H9 (cell line): ENCODE data around the gene DNM2. TPM values are rescaled to one million over a fixed set of nuclear protein-coding genes. Genes with fewer than 3 reads are reported as not detected.
A peak's percentile ranks its signal among the peaks of the same experiment; 100 is the strongest.
"Not testable (repeated sequence)": the region's sequence is repeated elsewhere in the genome, so short reads cannot be mapped to it uniquely, and the experiment has no call there.

Experiments used
- DNase-seq: peaks from one replicate; pipeline ENCODE4 v3.0.0-alpha.2; 2017
- H2AFZ ChIP-seq: one replicate; pipeline ENCODE4 v1.6.1; 2013; ENCODE audit warnings: mild to moderate bottlenecking, low read length, control low read depth, moderate library complexity
- H2AK5ac ChIP-seq: 2 replicates; pipeline ENCODE4 v1.6.1; 2013; ENCODE audit warnings: low read length, control low read depth, mixed read lengths; ENCODE audit not compliant: insufficient read length
- H2BK120ac ChIP-seq: one replicate; pipeline ENCODE4 v1.6.1; 2013; ENCODE audit warnings: low read depth, mild to moderate bottlenecking, low read length, control low read depth, inconsistent platforms; ENCODE audit not compliant: poor library complexity, severe bottlenecking
- H2BK12ac ChIP-seq: 2 replicates; pipeline ENCODE4 v1.6.1; 2013; ENCODE audit warnings: low read length, control low read depth, mixed read lengths, low read depth; ENCODE audit not compliant: insufficient read length
- H2BK15ac ChIP-seq: 2 replicates; pipeline ENCODE4 v1.6.1; 2013; ENCODE audit warnings: low read depth, low read length, control low read depth
- H2BK20ac ChIP-seq: one replicate; pipeline ENCODE4 v1.6.1; 2013; ENCODE audit warnings: low read depth, mild to moderate bottlenecking, low read length, control low read depth, inconsistent platforms; ENCODE audit not compliant: poor library complexity, severe bottlenecking
- H2BK5ac ChIP-seq: 2 replicates; pipeline ENCODE4 v1.6.1; 2013; ENCODE audit warnings: low read length, control low read depth, mixed read lengths; ENCODE audit not compliant: insufficient read length
- H3K14ac ChIP-seq: 2 replicates; pipeline ENCODE4 v1.6.1; 2013; ENCODE audit warnings: low read length, control low read depth; ENCODE audit not compliant: insufficient read depth
- H3K18ac ChIP-seq: 2 replicates; pipeline ENCODE4 v1.6.1; 2013; ENCODE audit warnings: low read depth, mild to moderate bottlenecking, mixed read lengths, low read length, control low read depth; ENCODE audit not compliant: insufficient read length
- H3K23ac ChIP-seq: 2 replicates; pipeline ENCODE4 v1.6.1; 2013; ENCODE audit warnings: low read length, control low read depth, mixed read lengths, low read depth; ENCODE audit not compliant: insufficient read length
- H3K23me2 ChIP-seq: 2 replicates; pipeline ENCODE4 v1.6.1; 2013; ENCODE audit warnings: low read depth, mild to moderate bottlenecking, mixed read lengths, low read length, control low read depth; ENCODE audit not compliant: insufficient read length, poor library complexity, severe bottlenecking
- H3K27ac ChIP-seq: 2 replicates; pipeline ENCODE4 v1.5.1; 2013; ENCODE audit warnings: low read length, control low read depth, mixed read lengths, low read depth; ENCODE audit not compliant: insufficient read length
- H3K27me3 ChIP-seq: 2 replicates; pipeline ENCODE4 v1.6.1; 2013; ENCODE audit warnings: low read length, control low read depth, inconsistent platforms; ENCODE audit not compliant: insufficient read depth
- H3K4ac ChIP-seq: 2 replicates; pipeline ENCODE4 v1.6.1; 2013; ENCODE audit warnings: low read depth, mild to moderate bottlenecking, control low read depth, inconsistent platforms, low read length, moderate library complexity
- H3K4me1 ChIP-seq: 2 replicates; pipeline ENCODE4 v1.6.1; 2013; ENCODE audit warnings: low read length, control low read depth, inconsistent platforms; ENCODE audit not compliant: insufficient read depth
- H3K4me2 ChIP-seq: 2 replicates; pipeline ENCODE4 v1.6.1; 2013; ENCODE audit warnings: low read length, control low read depth, mixed read lengths; ENCODE audit not compliant: insufficient read length, insufficient read depth
- H3K56ac ChIP-seq: 2 replicates; pipeline ENCODE4 v1.6.1; 2013; ENCODE audit warnings: low read depth, mild to moderate bottlenecking, mixed read lengths, low read length, control low read depth; ENCODE audit not compliant: insufficient read length
- H3K79me1 ChIP-seq: 2 replicates; pipeline ENCODE4 v1.6.1; 2013; ENCODE audit warnings: low read depth, mild to moderate bottlenecking, moderate library complexity, low read length, control low read depth, inconsistent platforms; ENCODE audit not compliant: insufficient read depth, poor library complexity, severe bottlenecking
- H3K79me2 ChIP-seq: 2 replicates; pipeline ENCODE4 v1.6.1; 2013; ENCODE audit warnings: low read length, control low read depth, inconsistent platforms; ENCODE audit not compliant: insufficient read depth
- H3K9ac ChIP-seq: 2 replicates; pipeline ENCODE4 v1.6.1; 2013; ENCODE audit warnings: low read length, control low read depth, mixed read lengths; ENCODE audit not compliant: insufficient read length; ENCODE audit errors: extremely low read depth
- H3K9me3 ChIP-seq: one replicate; pipeline ENCODE4 v1.6.1; 2013; ENCODE audit warnings: low read depth, low read length, inconsistent platforms; ENCODE audit not compliant: control insufficient read depth
- H3T11ph ChIP-seq: one replicate; pipeline ENCODE4 v1.6.1; 2013; ENCODE audit warnings: mild to moderate bottlenecking, low read length, control low read depth, inconsistent platforms
- H4K20me1 ChIP-seq: one replicate; pipeline ENCODE4 v1.6.1; 2013; ENCODE audit not compliant: control insufficient read depth, insufficient read length, insufficient read depth
- H4K5ac ChIP-seq: 2 replicates; pipeline ENCODE4 v1.6.1; 2013; ENCODE audit warnings: low read depth, mild to moderate bottlenecking, mixed read lengths, low read length, control low read depth; ENCODE audit not compliant: insufficient read length
- H4K8ac ChIP-seq: replicated peaks from 2 replicates; pipeline ENCODE4 v1.6.1; 2013; ENCODE audit warnings: low read length, control low read depth, mixed read lengths, low read depth; ENCODE audit not compliant: insufficient read length
- H4K91ac ChIP-seq: 2 replicates; pipeline ENCODE4 v1.6.1; 2013; ENCODE audit warnings: low read depth, mild to moderate bottlenecking, moderate library complexity, mixed read lengths, low read length, control low read depth; ENCODE audit not compliant: insufficient read length
- H3K27ac Mint-ChIP-seq, 3 experiments: 2 replicates in 2 of 3; 3 replicates in 1 of 3; pipeline ENCODE4 v1.8.0; 2020 to 2021; ENCODE audit warnings: mixed read lengths in 3 of 3, mild to moderate bottlenecking in 1 of 3, moderate library complexity in 1 of 3
- H3K27me3 Mint-ChIP-seq: 2 replicates; pipeline ENCODE4 v1.8.0; 2021; ENCODE audit warnings: low read depth, mild to moderate bottlenecking, moderate library complexity, mixed read lengths
- H3K36me3 Mint-ChIP-seq, 3 experiments: 2 replicates in 2 of 3; 3 replicates in 1 of 3; pipeline ENCODE4 v1.8.0; 2020 to 2021; ENCODE audit warnings: low read depth in 3 of 3, mixed read lengths in 3 of 3; ENCODE audit not compliant: insufficient read depth in 1 of 3
- H3K4me1 Mint-ChIP-seq, 2 experiments: 2 replicates each; pipeline ENCODE4 v1.8.0; 2020; ENCODE audit warnings: mixed read lengths in 2 of 2
- H3K4me3 Mint-ChIP-seq, 2 experiments: 2 replicates in 1 of 2; 3 replicates in 1 of 2; pipeline ENCODE4 v1.8.0; 2020 to 2021; ENCODE audit warnings: mild to moderate bottlenecking in 2 of 2, mixed read lengths in 2 of 2, moderate library complexity in 1 of 2
- H3K9me3 Mint-ChIP-seq, 2 experiments: 2 replicates in 1 of 2; 3 replicates in 1 of 2; pipeline ENCODE4 v1.8.0; 2020; ENCODE audit warnings: mild to moderate bottlenecking in 2 of 2, mixed read lengths in 2 of 2, moderate library complexity in 1 of 2
- WGBS: extraction: QIAGEN DNeasy Blood & Tissue Kit; methylation state at CpG from one replicate; pipeline ENCODE4 v1.1.7; 2013; ENCODE audit warnings: missing lambda C conversion rate, low lambda C conversion rate, mixed read lengths; ENCODE audit not compliant: insufficient read length; ENCODE audit errors: extremely low coverage; 5-methylcytosine and 5-hydroxymethylcytosine counted together
- total RNA-seq: library from RNA; stranded (reverse); gene quantifications from 2 replicates; pipeline ENCODE4 v1.2.1, GENCODE V29; 2021

The DNM2 gene
- total RNA-seq, 1 experiment from 2014 or later: 152 TPM

- H2AK5ac ChIP-seq, H2BK120ac ChIP-seq, H3K9ac ChIP-seq, H3K4me1 Mint-ChIP-seq, H3K4me2 ChIP-seq, H3K23me2 ChIP-seq, H3K27ac ChIP-seq, DNase-seq, H3T11ph ChIP-seq, H4K5ac ChIP-seq, H3K4me1 ChIP-seq, H3K4ac ChIP-seq, H3K4me3 Mint-ChIP-seq, H3K23ac ChIP-seq, H2BK12ac ChIP-seq, H4K20me1 ChIP-seq, H3K79me1 ChIP-seq, H4K91ac ChIP-seq, H4K8ac ChIP-seq, H2BK20ac ChIP-seq, H2BK15ac ChIP-seq, H3K27me3 Mint-ChIP-seq, H3K9me3 Mint-ChIP-seq, H3K18ac ChIP-seq, H3K14ac ChIP-seq, H3K56ac ChIP-seq, H3K9me3 ChIP-seq, H2BK5ac ChIP-seq, H3K27me3 ChIP-seq, H2AFZ ChIP-seq: not testable (repeated sequence)
- WGBS: no CpG with 5 or more reads among the region's 8 CpGs
- H3K79me2 ChIP-seq: peaks cover 20% of the 10 kb centered on the region
- Mint-ChIP-seq H3K27ac (peak overlapping the region in 1 of 3 experiments; percentile 84; a peak in 1 of 7 replicates), H3K36me3 (peaks cover 69 to 95% (median 93%) of the 10 kb centered on the region in 3 experiments)
These were observed 42.7 kb upstream of the DNM2 start for GRCh38 chr19:10675214-10675613.
